SU-DHL-6 (cell line): ENCODE results near the gene PIEZO1.

Source experiments
- H2AFZ ChIP-seq: fragments of 200-600 bp; sonication (generic); 2 replicates; pipeline ENCODE4 v1.6.1; 2014; ENCODE audit warnings: low read depth, mild to moderate bottlenecking, moderate library complexity, mixed read lengths, antibody characterized with exemption, low read length; ENCODE audit not compliant: severe bottlenecking
- H3F3A ChIP-seq: fragments of 200-600 bp; shearing (Covaris generic); 2 replicates; pipeline ENCODE4 v1.6.0; 2016; ENCODE audit warnings: antibody characterized with exemption, mild to moderate bottlenecking; ENCODE audit not compliant: insufficient read depth
- H3K27ac ChIP-seq: fragments of 200-600 bp; sonication (generic); 2 replicates; pipeline ENCODE4 v1.5.1; 2016; ENCODE audit warnings: low read depth, mild to moderate bottlenecking, low read length, moderate library complexity, mixed read lengths
- H3K27me3 ChIP-seq: fragments of 200-600 bp; sonication (generic), shearing (Covaris generic); 2 replicates; pipeline ENCODE4 v1.6.0; 2014; ENCODE audit warnings: mild to moderate bottlenecking, low read length
- H3K36me3 ChIP-seq: fragments of 200-600 bp; sonication (generic); 2 replicates; pipeline ENCODE4 v1.6.1; 2014; ENCODE audit warnings: mild to moderate bottlenecking, low read length, mixed read lengths
- H3K4me2 ChIP-seq: fragments of 300-600, 200-600 bp; shearing (Covaris generic), sonication (generic); 2 replicates; pipeline ENCODE4 v1.6.0; 2014; ENCODE audit warnings: low read length, low read depth, mild to moderate bottlenecking; ENCODE audit not compliant: poor library complexity, severe bottlenecking
- H3K4me3 ChIP-seq: fragments of 200-600 bp; sonication (generic); 2 replicates; pipeline ENCODE4 v1.5.1; 2014; ENCODE audit warnings: antibody characterized with exemption, low read length, mild to moderate bottlenecking, mixed read lengths; ENCODE audit not compliant: insufficient read depth, poor library complexity, severe bottlenecking
- H3K79me2 ChIP-seq: fragments of 200-600 bp; sonication (generic); 2 replicates; pipeline ENCODE4 v1.6.1; 2014; ENCODE audit warnings: mild to moderate bottlenecking, low read length, moderate library complexity; ENCODE audit not compliant: insufficient read depth
- H3K9ac ChIP-seq: fragments of 200-600 bp; sonication (generic); 2 replicates; pipeline ENCODE4 v1.7.0; 2014; ENCODE audit warnings: mild to moderate bottlenecking, low read length
- H3K9me2 ChIP-seq: fragments of 200-600 bp; sonication (generic); replicated peaks from 2 replicates; pipeline ENCODE4 v1.6.1; 2014; ENCODE audit warnings: low read length; ENCODE audit not compliant: insufficient read depth
- H3K9me3 ChIP-seq: fragments of 200-600 bp; sonication (generic); 2 replicates; pipeline ENCODE4 v1.6.1; 2014; ENCODE audit warnings: low read length, mixed read lengths; ENCODE audit not compliant: insufficient read depth
- H4K20me1 ChIP-seq: fragments of 200-600 bp; sonication (generic); 2 replicates; pipeline ENCODE4 v1.6.1; 2014; ENCODE audit warnings: low read depth, mild to moderate bottlenecking, antibody characterized with exemption, low read length, moderate library complexity, mixed read lengths
- CTCF ChIP-seq: fragments of 200-600 bp; sonication (generic); IDR thresholded peaks from one replicate; pipeline ENCODE4 v1.5.1; 2017; ENCODE audit warnings: antibody characterized with exemption, mild to moderate bottlenecking, low read length, moderate library complexity; ENCODE audit not compliant: insufficient read depth, poor library complexity, severe bottlenecking
- EZH2phosphoT487 ChIP-seq: fragments of 200-600 bp; sonication (generic), shearing (Covaris generic); conservative IDR thresholded peaks from 2 replicates; pipeline ENCODE4 v1.6.1; 2018; ENCODE audit warnings: mild to moderate bottlenecking, antibody characterized with exemption, low read length, moderate library complexity, mixed read lengths

The PIEZO1 gene

GRCh38 chr16:88760424-88761142 is 24.4 kb downstream of the PIEZO1 start:
- H2AFZ ChIP-seq: no peak overlapping the region
- no peaks in the 10 kb centered on the region for H3K27me3 ChIP-seq
- H3K79me2 ChIP-seq: no peaks in the 10 kb centered on the region
- H3K27ac ChIP-seq: no peak overlapping the region
- no peaks in the 10 kb centered on the region for H3K9me3 ChIP-seq
- no peak overlapping the region for H3K4me3 ChIP-seq
- no peaks in the 10 kb centered on the region for H4K20me1 ChIP-seq
- no peak overlapping the region for H3K4me2 ChIP-seq
- H3K36me3 ChIP-seq: no peaks in the 10 kb centered on the region
- no peak overlapping the region for H3K9ac ChIP-seq
- TF ChIP-seq EZH2phosphoT487 (no peak), CTCF (no peak)
- no peaks in the 10 kb centered on the region for H3K9me2 ChIP-seq
- H3F3A ChIP-seq: no peaks in the 10 kb centered on the region

DNA sequence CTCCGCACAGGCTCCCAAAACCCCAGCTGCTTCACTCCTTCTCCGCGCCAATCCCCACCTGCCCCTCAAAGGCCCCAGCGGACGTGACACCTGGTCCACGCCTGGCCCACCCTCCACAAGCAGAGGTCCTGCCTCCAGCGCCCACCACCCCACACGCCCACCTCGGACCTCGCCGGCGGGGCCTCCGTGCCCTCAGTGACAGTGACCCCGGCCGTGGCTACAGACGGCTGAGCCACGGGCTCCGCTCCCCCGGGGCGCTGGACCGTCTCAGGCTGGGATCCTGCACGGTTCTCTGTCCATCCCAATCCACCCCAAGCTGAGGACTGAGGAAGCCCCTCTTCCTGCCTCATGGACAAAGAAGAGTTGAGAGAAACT is 25.1 kb downstream of the PIEZO1 start:
- TF ChIP-seq EZH2phosphoT487 (no peak), CTCF (no peak)
- Histone ChIP-seq H2AFZ (no peak overlapping the region), H3K36me3 (no peaks in the 10 kb centered on the region), H3F3A (no peaks in the 10 kb centered on the region), H3K27me3 (no peaks in the 10 kb centered on the region), H3K9me3 (no peaks in the 10 kb centered on the region), H3K9ac (no peak overlapping the region), H3K4me2 (no peak overlapping the region), H4K20me1 (no peaks in the 10 kb centered on the region), H3K9me2 (no peaks in the 10 kb centered on the region), H3K4me3 (no peak overlapping the region), H3K79me2 (no peaks in the 10 kb centered on the region), H3K27ac (no peak overlapping the region)

DNA sequence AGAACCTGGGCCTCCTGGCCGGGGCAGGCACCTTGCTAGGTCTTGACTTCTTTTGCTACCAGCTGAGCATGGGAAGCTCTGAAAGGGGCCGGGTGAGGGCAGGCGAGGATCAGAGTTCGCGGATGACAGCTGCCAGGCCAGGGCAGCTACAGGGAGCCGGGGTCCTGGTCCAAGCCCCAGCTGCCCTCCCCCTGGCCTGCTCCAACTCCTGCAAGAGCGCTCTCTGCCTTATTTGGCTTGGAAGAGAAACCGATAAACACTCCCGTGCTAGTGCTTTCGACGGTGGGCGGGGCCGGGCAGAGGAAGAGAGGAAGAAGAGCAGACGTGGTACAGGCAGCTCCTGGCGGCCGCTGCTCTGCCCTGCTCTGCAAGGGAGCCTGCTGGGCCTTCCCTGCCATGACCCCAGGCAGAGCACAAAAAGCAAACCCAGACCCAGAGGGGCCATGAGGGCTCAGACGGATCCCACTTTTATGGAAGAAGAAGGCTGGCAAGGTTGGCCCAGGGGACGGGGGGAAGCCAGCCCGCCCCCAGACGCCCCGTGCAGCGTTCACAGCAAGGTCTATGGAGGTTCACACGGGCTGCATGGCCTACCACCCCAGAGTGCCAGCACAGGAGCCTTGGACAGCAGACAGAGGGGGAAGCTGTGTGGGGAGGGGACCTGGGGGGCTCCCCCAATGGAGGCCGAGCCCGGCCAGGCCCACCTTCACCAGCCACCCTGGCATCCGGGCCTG is 25.6 kb downstream of the PIEZO1 start:
- no peak overlapping the region for H3K27ac ChIP-seq
- H3F3A ChIP-seq: no peaks in the 10 kb centered on the region
- no peaks in the 10 kb centered on the region for H3K27me3 ChIP-seq
- H3K36me3 ChIP-seq: no peaks in the 10 kb centered on the region
- no peaks in the 10 kb centered on the region for H3K9me2 ChIP-seq
- no peaks in the 10 kb centered on the region for H3K9me3 ChIP-seq
- no peaks in the 10 kb centered on the region for H3K79me2 ChIP-seq
- no peak overlapping the region for H3K9ac ChIP-seq
- H4K20me1 ChIP-seq: no peaks in the 10 kb centered on the region
- H2AFZ ChIP-seq: no peak overlapping the region
- H3K4me2 ChIP-seq: no peak overlapping the region
- no peak overlapping the region for H3K4me3 ChIP-seq
- TF ChIP-seq CTCF (no peak), EZH2phosphoT487 (no peak)
